Measurements from ENCODE around the gene RUNX2.

- TF ChIP-seq FOXM1 (IDR thresholded peaks at IDR 0.05; ENCODE audit: borderline replicate concordance, low read depth) (no peak), REST (IDR thresholded peaks at IDR 0.05; ENCODE audit: low read depth) (no peak), EP300 (IDR thresholded peaks at IDR 0.05; ENCODE audit: borderline replicate concordance) (no peak), TEAD4 (IDR thresholded peaks at IDR 0.05) (no peak), CEBPB (IDR thresholded peaks at IDR 0.05) (no peak), CREB1 (IDR thresholded peaks at IDR 0.05; ENCODE audit: low read depth) (no peak), EGR1 (IDR thresholded peaks at IDR 0.05) (no peak), TCF12 (IDR thresholded peaks at IDR 0.05; ENCODE audit: low read depth) (no peak)
These were observed 174.3 kb downstream of the RUNX2 start for GRCh38 chr6:45502456-45502855.
